SKM-1 (cell line): ENCODE data around the gene CA12.
"Not testable (repeated sequence)": the region's sequence is repeated elsewhere in the genome, so short reads cannot be mapped to it uniquely, and the experiment has no call there.

Experiments
- DNase-seq: peaks from one replicate; lab custom pipeline; 2025; ENCODE audit not compliant: unreplicated experiment; lab: John Stamatoyannopoulos, UW

CA12 gene

DNA sequence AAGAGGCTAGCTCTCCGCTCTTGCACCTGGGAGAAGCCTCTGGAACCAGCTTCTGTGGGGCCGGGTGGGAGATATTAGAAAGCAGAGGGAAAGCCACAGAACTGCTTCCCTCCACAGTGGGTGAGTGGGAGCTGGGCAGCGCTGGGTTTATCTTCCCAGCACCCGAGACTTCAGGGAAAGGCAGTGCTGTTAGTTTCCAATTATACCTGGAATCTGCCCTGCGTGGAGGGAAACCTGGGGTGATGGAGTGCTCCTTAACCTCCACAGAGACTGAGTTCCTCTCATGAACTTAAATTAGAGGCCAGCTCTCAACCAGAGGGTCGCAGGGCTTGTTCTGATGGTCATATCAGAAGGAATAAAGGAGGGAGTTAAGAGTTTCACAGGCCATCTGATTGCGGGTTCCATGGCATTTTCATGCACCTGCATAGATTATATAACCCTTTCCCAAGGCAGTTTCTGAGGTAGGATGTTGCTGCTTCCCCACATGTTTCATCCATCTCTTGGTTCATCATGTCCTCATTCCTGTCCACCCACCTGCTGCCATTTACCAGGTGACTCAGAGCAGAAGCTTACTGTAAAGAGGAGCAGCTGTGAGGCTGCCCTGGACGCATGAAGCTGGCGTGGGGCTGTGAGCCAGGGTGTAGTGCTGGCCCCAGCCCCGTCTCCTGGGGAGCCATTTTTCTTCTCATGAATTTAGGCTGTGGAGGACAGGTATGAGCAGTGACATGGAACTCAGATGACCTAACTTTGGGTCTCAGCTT is 42.5 kb downstream of the CA12 start:
- DNase-seq: no peak

DNA sequence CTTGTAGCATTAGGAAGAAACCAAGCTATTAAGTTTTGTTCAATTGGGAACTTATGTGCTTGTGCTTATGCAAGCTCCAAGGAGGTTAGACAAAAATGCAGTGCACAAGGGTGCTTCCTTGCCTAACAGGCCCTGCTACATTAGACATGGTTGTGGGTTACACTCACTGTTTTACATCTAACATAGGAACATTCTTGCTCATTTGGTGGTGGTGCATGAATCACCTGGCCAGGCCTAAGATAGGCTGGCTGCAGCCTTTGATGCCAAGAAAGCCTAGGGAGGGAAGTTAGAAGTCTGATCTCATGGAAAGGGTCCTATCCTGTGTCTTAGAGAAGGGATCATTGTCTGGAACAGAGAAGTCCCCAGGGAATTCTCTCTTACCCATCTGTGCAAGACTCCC is 43.5 kb downstream of the CA12 start:
- no peak for DNase-seq

DNA sequence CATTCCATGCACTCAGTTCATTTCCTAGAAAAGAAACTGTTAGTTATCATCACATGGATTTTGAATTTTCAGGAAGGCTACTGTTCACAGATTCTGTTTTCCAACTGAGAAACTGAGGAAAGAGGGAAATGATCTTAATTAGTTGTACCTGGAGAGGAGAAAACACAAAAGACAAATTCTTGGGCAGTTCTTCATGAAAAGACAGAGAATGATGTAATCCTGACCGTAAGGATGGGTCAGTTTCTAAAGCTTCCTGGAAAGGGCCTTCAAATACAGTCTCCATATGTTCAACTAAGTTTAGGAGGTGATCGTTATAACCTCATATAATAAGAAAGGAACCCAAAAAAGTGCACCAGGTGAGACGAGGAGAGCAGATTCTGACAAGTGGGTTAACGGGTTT is 44.6 kb downstream of the CA12 start:
- no peak for DNase-seq

- DNase-seq: no peak
These were observed 46.0 kb downstream of the CA12 start for GRCh38 chr15:63335543-63336240.

- no peak for DNase-seq
These were observed 46.8 kb downstream of the CA12 start for GRCh38 chr15:63334821-63335220.

DNA sequence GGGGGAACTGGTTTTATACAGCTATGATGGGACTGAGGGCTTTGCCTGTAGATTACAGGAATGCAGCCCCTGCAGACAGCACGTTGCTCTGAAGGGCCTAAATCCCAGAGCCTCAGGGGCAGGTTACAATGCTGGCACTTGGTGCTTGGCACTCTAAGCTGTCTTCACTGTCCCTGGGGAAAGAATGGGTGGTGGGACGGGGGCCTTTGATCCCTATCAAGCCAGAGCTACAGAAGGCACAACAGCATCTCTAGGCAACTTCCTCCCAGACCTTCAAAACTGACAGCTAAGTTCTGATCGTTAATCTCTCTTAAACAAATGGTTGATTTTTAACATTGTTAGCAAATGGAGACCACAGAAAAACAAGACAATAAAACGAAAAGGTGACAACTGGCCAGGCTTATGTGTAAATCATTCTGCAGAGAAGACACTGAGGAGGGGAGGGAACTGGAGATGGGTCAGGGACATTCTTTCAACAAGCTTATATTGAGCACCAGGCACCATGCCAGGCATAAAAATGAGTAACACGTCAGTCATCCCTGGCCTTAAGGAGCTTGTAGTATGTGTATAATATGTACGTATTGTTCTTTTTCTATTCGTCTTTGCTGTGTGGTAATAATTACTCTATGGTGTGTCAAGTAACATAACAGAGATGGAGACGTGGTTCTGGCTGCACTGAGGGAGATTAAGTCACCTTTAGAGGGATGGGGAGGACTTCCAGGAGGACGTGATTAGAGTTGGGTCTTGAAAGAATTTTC is 49.1 kb downstream of the CA12 start:
- no peak for DNase-seq

DNA sequence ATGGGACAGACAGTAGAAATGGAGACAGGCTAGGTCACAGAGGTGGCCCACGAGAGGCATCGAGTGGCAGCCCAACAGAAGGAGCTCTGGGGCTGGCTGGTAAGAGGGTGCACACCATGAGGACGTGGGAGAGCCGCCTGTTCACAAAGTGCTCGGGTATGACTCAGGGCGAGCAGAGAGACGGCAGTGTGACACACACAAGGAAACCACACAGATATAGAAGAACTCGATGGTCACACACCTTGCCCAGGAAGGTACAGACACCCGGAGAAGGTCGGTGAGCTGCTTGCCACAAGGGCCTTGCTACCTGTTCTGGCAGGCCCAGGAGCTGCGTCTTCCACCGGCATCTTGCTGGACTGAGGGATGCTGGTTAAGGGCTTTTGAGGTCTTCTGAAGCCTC is 50.2 kb downstream of the CA12 start:
- DNase-seq: no peak

GRCh38 chr15:63330926-63331325 is 50.7 kb downstream of the CA12 start:
- no peak for DNase-seq

GRCh38 chr15:63329567-63330350 is 51.9 kb downstream of the CA12 start:
- DNase-seq: no peak

GRCh38 chr15:63327648-63328421 is 53.8 kb downstream of the CA12 start:
- no peak for DNase-seq

DNA sequence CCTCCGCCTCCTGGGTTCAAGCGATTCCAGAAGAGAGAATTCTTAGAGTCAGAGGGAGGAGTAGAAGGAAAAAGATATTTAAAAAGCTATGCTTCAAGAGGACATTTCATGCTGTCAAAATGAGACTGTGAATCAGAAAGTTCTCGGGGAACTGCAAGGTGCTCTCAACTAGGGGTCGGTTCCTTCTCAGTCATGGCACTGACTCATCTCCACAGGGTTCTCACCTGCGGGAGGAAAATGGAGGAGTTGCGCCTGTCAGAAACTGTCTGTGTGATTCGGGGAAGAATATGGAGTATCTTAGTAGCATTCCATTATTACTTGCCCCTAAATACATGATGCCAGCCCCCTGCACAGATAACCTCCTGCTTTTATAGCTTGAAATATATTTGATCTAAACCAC is 56.9 kb downstream of the CA12 start:
- no peak for DNase-seq

- no peak for DNase-seq
These were observed 57.7 kb downstream of the CA12 start for GRCh38 chr15:63323798-63324563.

DNA sequence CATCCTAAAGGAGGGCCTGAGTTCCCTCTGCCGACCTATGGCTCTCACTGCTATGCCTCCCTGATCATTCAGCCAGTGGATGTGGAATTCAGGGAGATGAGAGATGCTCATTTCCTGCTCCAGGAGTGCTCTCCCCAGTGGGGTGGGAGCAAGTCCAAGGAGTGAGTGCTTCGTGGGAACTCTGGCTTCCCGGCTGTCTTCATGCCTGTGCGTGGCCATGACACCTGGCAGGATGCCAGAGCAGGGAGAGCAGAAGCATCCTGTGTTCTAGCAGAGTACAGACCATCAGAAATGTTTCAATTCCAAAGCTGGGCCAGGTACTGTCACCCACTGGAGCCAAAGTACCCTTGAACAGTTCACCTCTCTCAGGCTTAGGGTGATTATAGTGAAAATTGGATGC is 59.1 kb downstream of the CA12 start:
- DNase-seq: no peak

DNA sequence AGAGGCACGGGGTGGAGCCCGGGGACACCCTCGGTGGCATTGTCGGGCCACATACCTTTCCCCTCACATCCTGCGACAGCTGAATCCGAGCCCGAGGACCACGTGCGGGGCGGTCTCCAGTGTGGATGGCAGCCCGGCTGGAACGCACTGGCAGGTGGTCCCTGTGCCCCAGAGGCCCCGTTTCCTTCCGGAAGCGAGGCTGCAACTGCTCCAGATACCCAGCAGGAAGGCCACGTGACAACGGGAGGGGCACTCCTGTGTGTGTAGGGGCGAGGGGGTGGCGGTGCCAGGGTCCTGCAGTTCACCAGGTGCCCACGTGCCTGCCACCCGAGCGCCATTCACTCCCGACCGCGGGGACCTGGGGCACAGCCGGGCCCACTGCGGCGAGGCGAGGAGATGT is 60.2 kb downstream of the CA12 start:
- DNase-seq: no peak

DNA sequence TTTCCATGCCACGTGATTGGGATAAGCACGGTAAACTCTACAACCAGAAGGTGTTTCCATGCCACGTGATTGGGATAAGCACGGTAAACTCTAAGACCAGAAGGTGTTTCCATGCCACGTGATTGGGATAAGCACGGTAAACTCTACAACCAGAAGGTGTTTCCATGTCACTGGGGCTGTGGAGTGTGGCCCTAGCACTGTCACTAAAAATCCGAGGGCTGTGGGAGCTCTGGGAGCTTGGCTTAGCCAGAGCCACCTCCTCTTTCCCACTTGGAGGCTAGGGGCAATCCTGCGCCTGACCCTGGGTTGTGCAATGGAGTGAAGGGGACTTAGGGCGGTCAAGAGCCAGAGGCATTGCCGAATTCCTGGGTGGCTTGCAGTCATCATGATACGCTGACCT is 60.7 kb downstream of the CA12 start:
- not testable (repeated sequence) for DNase-seq

DNA sequence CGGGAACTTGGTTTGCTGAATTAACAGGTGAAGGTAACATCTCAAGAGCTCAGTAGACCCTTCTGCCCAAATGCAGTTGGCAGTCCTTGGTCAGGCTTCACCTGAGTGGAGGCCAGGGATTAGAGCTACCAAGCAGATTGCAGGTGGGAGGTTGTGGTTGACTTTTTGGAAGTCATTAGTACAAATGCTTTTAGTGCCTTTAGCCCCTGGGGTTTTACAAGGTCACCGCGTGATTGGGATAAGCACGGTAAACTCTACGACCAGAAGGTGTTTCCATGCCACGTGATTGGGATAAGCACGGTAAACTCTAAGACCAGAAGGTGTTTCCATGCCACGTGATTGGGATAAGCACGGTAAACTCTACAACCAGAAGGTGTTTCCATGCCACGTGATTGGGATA is 61.2 kb downstream of the CA12 start:
- DNase-seq: not testable (repeated sequence)

- no peak for DNase-seq
These were observed 62.6 kb downstream of the CA12 start for GRCh38 chr15:63319065-63319464.

GRCh38 chr15:63318344-63318743 is 63.3 kb downstream of the CA12 start:
- no peak for DNase-seq

DNA sequence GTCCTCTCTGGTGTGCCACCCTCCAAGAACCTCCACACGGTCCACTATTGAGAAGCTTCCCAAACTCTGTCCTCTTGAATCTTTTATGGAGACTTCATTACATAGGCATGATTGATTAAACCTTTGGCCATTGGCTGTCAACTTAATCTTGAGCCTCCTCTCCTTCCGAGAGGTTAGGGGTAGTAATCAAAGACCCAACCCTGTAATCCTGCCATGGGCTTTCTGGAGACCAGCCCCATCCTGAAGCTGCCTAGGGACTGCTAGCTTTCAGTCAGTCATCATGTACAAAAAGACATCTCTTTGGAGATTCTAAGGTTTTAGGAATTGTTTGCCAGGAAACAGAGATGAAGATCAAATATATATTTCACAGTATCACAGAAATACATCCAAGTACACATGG is 67.2 kb downstream of the CA12 start:
- no peak for DNase-seq

GRCh38 chr15:63313825-63314224 is 67.8 kb downstream of the CA12 start:
- DNase-seq: no peak
